ENCODE data around the gene RABGAP1.

The RABGAP1 gene

DNA sequence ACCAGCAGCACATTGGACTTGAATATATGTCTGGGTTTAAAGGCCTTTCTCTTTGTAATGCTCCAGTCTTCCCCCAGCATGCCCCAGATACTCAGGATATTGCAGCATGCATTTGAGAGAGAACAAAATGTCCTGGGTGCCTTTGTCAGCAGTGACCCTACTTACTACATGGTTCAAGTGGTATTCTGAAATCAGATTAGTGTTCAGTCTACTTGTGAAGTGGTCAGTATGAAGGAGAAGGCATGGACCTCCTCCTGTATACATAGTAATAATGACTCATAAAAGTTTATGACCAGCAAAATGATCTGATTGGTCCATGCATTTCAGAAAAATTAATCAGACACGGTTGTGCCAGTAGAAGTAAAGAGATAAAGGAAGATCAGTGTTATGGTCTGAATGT is 118.0 kb downstream of the RABGAP1 start:
- Histone ChIP-seq H3K79me2 (ENCODE audit: low read length) (no peaks in the 10 kb centered on the region), H3K36me3 (replicated peaks; ENCODE audit: insufficient read depth, low read length) (no peaks in the 10 kb centered on the region), H3K27ac (ENCODE audit: low read length) (no peak overlapping the region), H3F3A (ENCODE audit: insufficient read depth, low read length) (no peaks in the 10 kb centered on the region), H2AFZ (ENCODE audit: low read length) (no peak overlapping the region), H4K20me1 (ENCODE audit: insufficient read depth, low read length) (no peaks in the 10 kb centered on the region), H3K4me2 (ENCODE audit: low read depth, low read length) (no peak overlapping the region), H3K27me3 (replicated peaks; ENCODE audit: insufficient read depth, low read length) (no peaks in the 10 kb centered on the region), H3K9me3 (replicated peaks; ENCODE audit: insufficient read depth, low read length) (no peaks in the 10 kb centered on the region), H3K9me2 (replicated peaks; ENCODE audit: insufficient read depth, low read length) (no peaks in the 10 kb centered on the region), H3K4me1 (ENCODE audit: low read length) (peaks cover 1% of the 10 kb centered on the region; the same call in 1 of the 2 replicates), H3K4me3 (ENCODE audit: low read length) (no peak overlapping the region), H3K9ac (ENCODE audit: low read length) (no peak overlapping the region)
- TF ChIP-seq EZH2 (optimal IDR thresholded peaks at IDR 0.05; ENCODE audit: low read depth, low read length): no peak
- TF ChIP-seq, protein P1, sequence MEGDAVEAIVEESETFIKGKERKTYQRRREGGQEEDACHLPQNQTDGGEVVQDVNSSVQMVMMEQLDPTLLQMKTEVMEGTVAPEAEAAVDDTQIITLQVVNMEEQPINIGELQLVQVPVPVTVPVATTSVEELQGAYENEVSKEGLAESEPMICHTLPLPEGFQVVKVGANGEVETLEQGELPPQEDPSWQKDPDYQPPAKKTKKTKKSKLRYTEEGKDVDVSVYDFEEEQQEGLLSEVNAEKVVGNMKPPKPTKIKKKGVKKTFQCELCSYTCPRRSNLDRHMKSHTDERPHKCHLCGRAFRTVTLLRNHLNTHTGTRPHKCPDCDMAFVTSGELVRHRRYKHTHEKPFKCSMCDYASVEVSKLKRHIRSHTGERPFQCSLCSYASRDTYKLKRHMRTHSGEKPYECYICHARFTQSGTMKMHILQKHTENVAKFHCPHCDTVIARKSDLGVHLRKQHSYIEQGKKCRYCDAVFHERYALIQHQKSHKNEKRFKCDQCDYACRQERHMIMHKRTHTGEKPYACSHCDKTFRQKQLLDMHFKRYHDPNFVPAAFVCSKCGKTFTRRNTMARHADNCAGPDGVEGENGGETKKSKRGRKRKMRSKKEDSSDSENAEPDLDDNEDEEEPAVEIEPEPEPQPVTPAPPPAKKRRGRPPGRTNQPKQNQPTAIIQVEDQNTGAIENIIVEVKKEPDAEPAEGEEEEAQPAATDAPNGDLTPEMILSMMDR (IDR thresholded peaks at IDR 0.05; ENCODE audit: low read length): no peak
- TF ChIP-seq EZH2phosphoT487 (IDR thresholded peaks at IDR 0.05; ENCODE audit: low read length): no peak
- DNase-seq: no peak

DNA sequence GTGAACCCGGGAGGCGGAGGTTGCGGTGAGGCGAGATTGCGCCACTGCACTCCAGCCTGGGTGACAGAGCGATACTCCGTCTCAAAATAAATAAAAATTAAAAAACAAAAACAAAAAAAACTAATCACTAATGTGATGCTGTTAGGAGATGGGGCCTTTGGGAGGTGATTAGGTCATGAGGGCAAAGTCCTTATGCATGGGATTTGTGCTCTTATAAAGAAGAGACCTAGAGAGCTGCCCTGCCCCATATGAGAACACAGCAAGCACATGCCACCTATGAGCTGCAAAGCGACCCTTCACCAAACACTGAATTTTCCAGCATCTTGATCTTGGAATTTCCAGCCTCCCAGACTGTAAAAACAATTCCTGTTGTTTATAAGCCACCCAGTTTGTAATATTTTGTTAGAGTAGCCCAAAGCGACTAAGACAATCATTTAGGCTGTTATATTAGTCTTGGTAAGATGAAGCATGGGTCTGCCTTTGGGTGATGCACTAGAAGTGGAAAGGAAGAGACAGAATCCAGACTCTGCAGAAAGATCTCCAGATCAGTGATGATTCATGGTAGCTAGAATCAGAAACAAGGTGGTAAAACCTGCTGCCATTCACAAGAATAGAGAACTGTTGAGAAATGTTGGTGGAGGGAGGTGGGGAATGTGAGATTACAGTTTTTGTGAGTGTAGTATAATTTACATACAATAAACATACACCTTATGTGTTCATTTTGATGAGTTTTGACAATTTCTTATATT is 118.8 kb downstream of the RABGAP1 start:
- H4K20me1 ChIP-seq (ENCODE audit: insufficient read depth, low read length): no peaks in the 10 kb centered on the region
- no peak for TF ChIP-seq EZH2 (optimal IDR thresholded peaks at IDR 0.05; ENCODE audit: low read depth, low read length)
- TF ChIP-seq, protein P1 (IDR thresholded peaks at IDR 0.05; ENCODE audit: low read length): no peak
- no peak for TF ChIP-seq EZH2phosphoT487 (IDR thresholded peaks at IDR 0.05; ENCODE audit: low read length)
- no peaks in the 10 kb centered on the region for H3F3A ChIP-seq (ENCODE audit: insufficient read depth, low read length)
- no peak for DNase-seq
- no peak overlapping the region for H2AFZ ChIP-seq (ENCODE audit: low read length)
- no peaks in the 10 kb centered on the region for H3K9me2 ChIP-seq (replicated peaks; ENCODE audit: insufficient read depth, low read length)
- H3K79me2 ChIP-seq (ENCODE audit: low read length): no peaks in the 10 kb centered on the region
- H3K27ac ChIP-seq (ENCODE audit: low read length): no peak overlapping the region
- no peaks in the 10 kb centered on the region for H3K9me3 ChIP-seq (replicated peaks; ENCODE audit: insufficient read depth, low read length)
- H3K9ac ChIP-seq (ENCODE audit: low read length): no peak overlapping the region
- no peaks in the 10 kb centered on the region for H3K4me1 ChIP-seq (ENCODE audit: low read length)
- no peak overlapping the region for H3K4me2 ChIP-seq (ENCODE audit: low read depth, low read length)
- H3K27me3 ChIP-seq (replicated peaks; ENCODE audit: insufficient read depth, low read length): no peaks in the 10 kb centered on the region
- H3K4me3 ChIP-seq (ENCODE audit: low read length): no peak overlapping the region
- no peaks in the 10 kb centered on the region for H3K36me3 ChIP-seq (replicated peaks; ENCODE audit: insufficient read depth, low read length)

DNA sequence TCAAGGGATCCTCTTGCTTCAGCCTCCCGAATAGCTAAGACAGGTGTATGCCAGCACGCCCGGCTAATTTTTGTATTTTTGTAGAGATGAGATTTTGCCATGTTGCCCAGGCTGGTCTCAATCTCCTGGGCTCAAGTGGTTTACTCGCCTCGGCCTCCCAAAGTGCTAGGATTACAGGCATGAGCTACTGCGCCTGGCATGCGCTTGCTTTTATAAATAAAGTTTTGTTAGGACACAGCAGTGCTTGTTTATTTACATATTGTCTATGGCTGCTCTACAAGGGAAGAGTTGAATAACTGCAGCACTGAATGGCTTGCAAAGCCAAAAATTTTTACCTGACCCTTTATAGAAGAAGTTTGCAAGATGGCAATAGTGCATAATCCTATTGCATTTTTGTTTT is 120.4 kb downstream of the RABGAP1 start:
- Histone ChIP-seq H3K9ac (ENCODE audit: low read length) (no peak overlapping the region), H3K79me2 (ENCODE audit: low read length) (no peaks in the 10 kb centered on the region), H3K4me1 (ENCODE audit: low read length) (no peaks in the 10 kb centered on the region), H3K27me3 (replicated peaks; ENCODE audit: insufficient read depth, low read length) (no peaks in the 10 kb centered on the region), H3F3A (ENCODE audit: insufficient read depth, low read length) (no peaks in the 10 kb centered on the region), H3K4me2 (ENCODE audit: low read depth, low read length) (no peak overlapping the region), H3K9me2 (replicated peaks; ENCODE audit: insufficient read depth, low read length) (no peaks in the 10 kb centered on the region), H3K4me3 (ENCODE audit: low read length) (no peak overlapping the region), H3K9me3 (replicated peaks; ENCODE audit: insufficient read depth, low read length) (no peaks in the 10 kb centered on the region), H3K27ac (ENCODE audit: low read length) (no peak overlapping the region), H4K20me1 (ENCODE audit: insufficient read depth, low read length) (no peaks in the 10 kb centered on the region), H3K36me3 (replicated peaks; ENCODE audit: insufficient read depth, low read length) (no peaks in the 10 kb centered on the region), H2AFZ (ENCODE audit: low read length) (no peak overlapping the region)
- TF ChIP-seq, protein P1 (IDR thresholded peaks at IDR 0.05; ENCODE audit: low read length): no peak
- TF ChIP-seq EZH2phosphoT487 (IDR thresholded peaks at IDR 0.05; ENCODE audit: low read length) (no peak), EZH2 (optimal IDR thresholded peaks at IDR 0.05; ENCODE audit: low read depth, low read length) (no peak)
- DNase-seq: no peak
